Measurements from ENCODE around the gene KIAA0319L.
A peak's percentile ranks its signal among the peaks of the same experiment; 100 is the strongest.
"Not testable (repeated sequence)": the region's sequence is repeated elsewhere in the genome, so short reads cannot be mapped to it uniquely, and the experiment has no call there.

KIAA0319L gene

GRCh38 chr1:35557118-35557610 lies at the start of gene KIAA0319L:
KIAA0319L (minus strand) TSS chr1:35557403; CDS start chr1:35554491, 2,912 bp downstream.
- DNase-seq = peak; percentile 90

- DNase-seq = no peak
Measured at GRCh38 chr1:35605867-35606182, 48.6 kb upstream of the KIAA0319L start.

- DNase-seq = no peak
Measured at GRCh38 chr1:35605071-35605866, 48.1 kb upstream of the KIAA0319L start.

GRCh38 chr1:35603941-35604340 lies 46.7 kb upstream of the KIAA0319L start:
- DNase-seq = no peak

- DNase-seq = no peak
Measured at GRCh38 chr1:35603468-35603867, 46.3 kb upstream of the KIAA0319L start.

- DNase-seq = no peak
Measured at GRCh38 chr1:35600593-35600992, 43.4 kb upstream of the KIAA0319L start.

- DNase-seq = no peak
Measured at GRCh38 chr1:35599411-35599810, 42.2 kb upstream of the KIAA0319L start.

GRCh38 chr1:35598895-35599294 lies 41.7 kb upstream of the KIAA0319L start:
- DNase-seq = no peak

GRCh38 chr1:35597870-35598269 lies 40.7 kb upstream of the KIAA0319L start:
- no peak for DNase-seq

- no peak for DNase-seq
Measured at GRCh38 chr1:35595684-35596083, 38.5 kb upstream of the KIAA0319L start.

- no peak for DNase-seq
Measured at GRCh38 chr1:35594005-35594760, 37.0 kb upstream of the KIAA0319L start.

- DNase-seq = no peak
Measured at GRCh38 chr1:35592991-35593769, 36.0 kb upstream of the KIAA0319L start.

GRCh38 chr1:35591211-35591610 lies 34.0 kb upstream of the KIAA0319L start:
- DNase-seq = no peak

GRCh38 chr1:35590476-35591040 lies 33.4 kb upstream of the KIAA0319L start:
- DNase-seq = no peak

- DNase-seq = no peak
Measured at GRCh38 chr1:35589516-35590427, 32.6 kb upstream of the KIAA0319L start.

GRCh38 chr1:35588197-35588910 lies 31.2 kb upstream of the KIAA0319L start:
- no peak for DNase-seq

GRCh38 chr1:35587736-35588135 lies 30.5 kb upstream of the KIAA0319L start:
- DNase-seq = no peak

- no peak for DNase-seq
Measured at GRCh38 chr1:35586808-35587207, 29.6 kb upstream of the KIAA0319L start.

GRCh38 chr1:35585805-35586204 lies 28.6 kb upstream of the KIAA0319L start:
- not testable (repeated sequence) for DNase-seq

GRCh38 chr1:35585281-35585680 lies 28.1 kb upstream of the KIAA0319L start:
- no peak for DNase-seq

- not testable (repeated sequence) for DNase-seq
Measured at GRCh38 chr1:35581621-35582020, 24.4 kb upstream of the KIAA0319L start.

All from RPMI8226 (cell line).